OCI-LY7 (cell line): Measurements from ENCODE around the gene TRIM40.

Experiments used
- CTCF ChIP-seq: fragments of 200-600 bp; sonication (generic); conservative IDR thresholded peaks from 2 replicates; pipeline ENCODE4 v1.5.1; 2014; ENCODE audit warnings: mild to moderate bottlenecking, antibody characterized with exemption, low read length, moderate library complexity, mixed read lengths
- EZH2phosphoT487 ChIP-seq: fragments of 200-600 bp; sonication (generic); IDR thresholded peaks from 2 replicates; pipeline ENCODE4 v1.6.1; 2018; ENCODE audit warnings: low read depth, borderline replicate concordance, mild to moderate bottlenecking, mixed run types, antibody characterized with exemption, low read length, moderate library complexity, mixed read lengths

GRCh38 chr6:30121446-30122366 lies 14.2 kb upstream of the TRIM40 start:
- TF ChIP-seq CTCF = no peak
- TF ChIP-seq EZH2phosphoT487 = no peak
